A549 (cell line): ENCODE results near the gene FSD1. TPM values are rescaled to one million over a fixed set of nuclear protein-coding genes. Genes with fewer than 3 reads are reported as not detected.

ENCODE experiments used
- ATAC-seq, 2 experiments: fragments of 200-7000 bp in 1 of 2; fragments of >200 bp in 1 of 2; cut with Nextera tagmentation in 1 of 2; cut with Tn5 transposase in 1 of 2; 3 replicates each; pipeline versions ENCODE4 v1.8.0 to v1.9.1; 2018 to 2020; ENCODE audit warnings: mild to moderate bottlenecking in 1 of 2, moderate library complexity in 1 of 2
- CTCF ChIA-PET: fragments of 300-600 bp; sonication (Branson Sonifier 250); formaldehyde crosslinking; extraction: SDS; loops from one replicate; lab custom pipeline; 2021; ENCODE audit warnings: antibody characterized with exemption, inconsistent platforms; lab: Yijun Ruan, JAX
- POLR2A ChIA-PET: fragments of 350-600 bp; formaldehyde crosslinking; extraction: SDS; loops from one replicate; lab custom pipeline; 2021; ENCODE audit warnings: antibody characterized with exemption, inconsistent platforms; lab: Yijun Ruan, JAX
- DNase-seq, 2 experiments: peaks; one replicate each; pipeline versions ENCODE4 v3.0.0 to v3.0.0-alpha.2; 2011 to 2016; ENCODE audit warnings: low read depth in 1 of 2, low spot score in 1 of 2
- FAIRE-seq: peaks from 2 replicates; lab custom pipeline; 2011; peaks lifted over from hg19 to GRCh38; lab: Jason Lieb, UNC
- H3K27ac ChIP-seq, 2 experiments: fragments of >200 bp; sonication (Bioruptor Twin); formaldehyde crosslinking; 3 replicates each; pipeline ENCODE4 v1.5.1; 2016 to 2017
- H3K4me1 ChIP-seq: fragments of >200 bp; sonication (Bioruptor Twin); formaldehyde crosslinking; 3 replicates; pipeline ENCODE4 v1.6.1; 2016
- H3K4me2 ChIP-seq: fragments of >200 bp; sonication (Bioruptor Twin); formaldehyde crosslinking; 3 replicates; pipeline ENCODE4 v1.6.1; 2016
- H3K4me3 ChIP-seq: fragments of >200 bp; sonication (Bioruptor Twin); formaldehyde crosslinking; 3 replicates; pipeline ENCODE4 v1.5.1; 2016
- H3K9me3 ChIP-seq: fragments of >200 bp; sonication (Bioruptor Twin); formaldehyde crosslinking; 3 replicates; pipeline ENCODE4 v1.6.1; 2016
- CBX2 ChIP-seq: fragments of 200-600 bp; sonication (generic); IDR thresholded peaks from 2 replicates; pipeline ENCODE4 v1.6.1; 2016; ENCODE audit warnings: low read depth, mild to moderate bottlenecking, borderline replicate concordance
- CBX8 ChIP-seq: fragments of 200-600 bp; sonication (generic); IDR thresholded peaks from 2 replicates; pipeline ENCODE4 v1.6.1; 2016
- CEBPB ChIP-seq, 2 experiments: fragments of >200 bp in 1 of 2; sonication (Bioruptor Twin) in 1 of 2; formaldehyde crosslinking in 1 of 2; IDR thresholded peaks; 2 replicates each; pipeline ENCODE4 v1.6.1; 2012 to 2016
- CHD4 ChIP-seq: fragments of 200-600 bp; sonication (generic); IDR thresholded peaks from 2 replicates; pipeline ENCODE4 v1.6.1; 2016; ENCODE audit warnings: antibody characterized with exemption, mild to moderate bottlenecking, borderline replicate concordance
- EHMT2 ChIP-seq: fragments of 200-600 bp; sonication (generic); IDR thresholded peaks from 2 replicates; pipeline ENCODE4 v1.6.1; 2016; ENCODE audit warnings: antibody characterized with exemption, low read depth, mild to moderate bottlenecking, moderate library complexity
- ESRRA ChIP-seq: fragments of 150-350 bp; IDR thresholded peaks from 2 replicates; pipeline ENCODE4 v1.6.1; 2014; ENCODE audit warnings: mild to moderate bottlenecking, low read length, borderline replicate concordance
- FOSB ChIP-seq: fragments of 250-450 bp; sonication (Bioruptor Pico); IDR thresholded peaks from 2 replicates; pipeline ENCODE4 v1.5.0; 2020; ENCODE audit warnings: mild to moderate bottlenecking, moderate library complexity
- FOXS1 ChIP-seq: fragments of 250-450 bp; sonication (Bioruptor Pico); IDR thresholded peaks from 2 replicates; pipeline ENCODE4 v1.5.0; 2020; ENCODE audit warnings: mild to moderate bottlenecking, moderate library complexity
- HOXA7 ChIP-seq: fragments of 250-450 bp; sonication (Bioruptor Pico); IDR thresholded peaks from 2 replicates; pipeline ENCODE4 v1.5.0; 2020; ENCODE audit warnings: mild to moderate bottlenecking, moderate library complexity
- HOXB13 ChIP-seq: fragments of 250-450 bp; sonication (Bioruptor Pico); IDR thresholded peaks from 2 replicates; pipeline ENCODE4 v1.5.0; 2020; ENCODE audit warnings: low read depth, mild to moderate bottlenecking, moderate library complexity
- HOXB5 ChIP-seq: fragments of 250-450 bp; sonication (Bioruptor Pico); IDR thresholded peaks from 2 replicates; pipeline ENCODE4 v1.5.0; 2020; ENCODE audit warnings: mild to moderate bottlenecking, moderate library complexity
- JUNB ChIP-seq: fragments of >200 bp; sonication (Bioruptor Twin); formaldehyde crosslinking; IDR thresholded peaks from 2 replicates; pipeline ENCODE4 v1.6.1; 2016
- KDM5A ChIP-seq: fragments of 200-600 bp; sonication (generic); IDR thresholded peaks from 2 replicates; pipeline ENCODE4 v1.6.1; 2016; ENCODE audit warnings: antibody characterized with exemption, mild to moderate bottlenecking
- NPAS2 ChIP-seq: fragments of 250-450 bp; sonication (Bioruptor Pico); IDR thresholded peaks from 2 replicates; pipeline ENCODE4 v1.8.0; 2022; ENCODE audit warnings: mild to moderate bottlenecking, moderate library complexity, borderline replicate concordance
- NR3C1 ChIP-seq: fragments of >200 bp; sonication (Bioruptor Twin); formaldehyde crosslinking; IDR thresholded peaks from 3 replicates; pipeline ENCODE4 v1.6.1; 2017
- PHF8 ChIP-seq: fragments of 200-600 bp; sonication (generic); IDR thresholded peaks from 2 replicates; pipeline ENCODE4 v1.6.1; 2016; ENCODE audit warnings: low read depth, mild to moderate bottlenecking, antibody characterized with exemption, moderate library complexity, borderline replicate concordance
- POLR2A ChIP-seq: IDR thresholded peaks from 2 replicates; pipeline ENCODE4 v1.6.1; 2012; ENCODE audit warnings: mild to moderate bottlenecking, low read length
- RAD21 ChIP-seq, 2 experiments: fragments of >200 bp in 1 of 2; sonication (Bioruptor Twin) in 1 of 2; formaldehyde crosslinking in 1 of 2; IDR thresholded peaks in 1 of 2; conservative IDR thresholded peaks in 1 of 2; 2 replicates in 1 of 2; 3 replicates in 1 of 2; pipeline ENCODE4 v1.6.1; 2012 to 2018; ENCODE audit warnings: inconsistent platforms in 1 of 2
- RCOR1 ChIP-seq: fragments of 150-350 bp; IDR thresholded peaks from 2 replicates; pipeline ENCODE4 v1.6.1; 2014; ENCODE audit warnings: antibody characterized with exemption, low read length, low read depth
- RFX5 ChIP-seq: fragments of 450-650 bp; IDR thresholded peaks from 2 replicates; pipeline ENCODE4 v1.7.1; 2014; ENCODE audit warnings: antibody characterized with exemption, mild to moderate bottlenecking, moderate library complexity
- SREBF2 ChIP-seq: fragments of 450-650 bp; IDR thresholded peaks from 2 replicates; pipeline ENCODE4 v1.6.1; 2014; ENCODE audit warnings: mild to moderate bottlenecking, moderate library complexity
- TP53 ChIP-seq: fragments of 250-450 bp; sonication (Bioruptor Pico); IDR thresholded peaks from 2 replicates; pipeline ENCODE4 v1.5.0; 2021; ENCODE audit warnings: mild to moderate bottlenecking, moderate library complexity
- ZC3H11A ChIP-seq: fragments of 450-650 bp; IDR thresholded peaks from 2 replicates; pipeline ENCODE4 v1.6.1; 2014; ENCODE audit warnings: antibody characterized with exemption, mild to moderate bottlenecking
- ZFP36 ChIP-seq: fragments of 450-650 bp; IDR thresholded peaks from 2 replicates; pipeline ENCODE4 v1.6.1; 2014; ENCODE audit warnings: borderline replicate concordance; ENCODE audit not compliant: partially characterized antibody
- ZSCAN20 ChIP-seq: fragments of 250-450 bp; sonication (Bioruptor Pico); IDR thresholded peaks from 2 replicates; pipeline ENCODE4 v1.8.0; 2022; ENCODE audit warnings: mild to moderate bottlenecking, moderate library complexity
- WGBS: methylation state at CpG from one replicate; pipeline ENCODE4 v1.1.6; 2017; ENCODE audit errors: missing lambda C conversion rate; 5-methylcytosine and 5-hydroxymethylcytosine counted together
- polyA plus RNA-seq, 4 experiments: library from polyadenylated mRNA; depleted of rRNA in 3 of 4; stranded (reverse); fragments of >200 nt; fragmentation: RNase III in 1 of 4; extraction: RNeasy Plus Mini Kit Qiagen cat#74134 plus additional on column Dnase treatment in 1 of 4; gene quantifications; 2 replicates in 3 of 4; 3 replicates in 1 of 4; pipeline ENCODE4 v1.2.3, GENCODE V29; 2011 to 2017
- TF ChIP-seq, protein P1 (sequence below): fragments of >200 bp; sonication (Bioruptor Twin); formaldehyde crosslinking; IDR thresholded peaks from 3 replicates; pipeline ENCODE4 v1.5.1; 2016
- TF ChIP-seq, protein P2 (sequence below): fragments of 150-350 bp; IDR thresholded peaks from 2 replicates; pipeline ENCODE4 v1.6.1; 2014; ENCODE audit warnings: low read depth, mild to moderate bottlenecking, low read length

Gene FSD1
- polyA plus RNA-seq, 2 of the 4 experiments (the other 2 are of a cell fraction): 3.5 to 13.2 TPM

DNA sequence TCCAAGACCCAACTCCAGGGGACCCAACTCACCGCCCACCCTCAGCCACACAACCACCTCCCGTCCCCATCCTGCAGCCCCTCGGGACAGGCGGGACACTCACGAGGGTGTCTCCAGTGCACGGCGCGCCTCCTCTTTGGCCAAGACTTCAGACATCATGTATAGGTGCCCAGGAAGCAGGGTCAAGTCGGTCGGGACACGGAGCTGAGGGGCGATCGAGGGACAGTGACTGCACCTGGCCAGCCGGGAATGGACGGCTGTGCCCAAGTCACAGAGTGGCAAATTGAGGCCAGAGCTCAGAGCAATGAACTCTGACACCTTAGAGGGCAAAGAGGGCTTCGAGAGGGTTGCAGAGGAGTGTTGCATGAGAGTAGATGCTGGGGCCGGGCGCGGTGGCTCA, 25.5 kb downstream of the FSD1 start:
- H3K4me3 ChIP-seq: no peak overlapping the region
- H3K4me1 ChIP-seq: no peaks in the 10 kb centered on the region
- no peak for ATAC-seq
- ChIA-PET CTCF (no interaction called here), POLR2A (no interaction called here)
- no peak overlapping the region for H3K4me2 ChIP-seq
- no peak for DNase-seq
- H3K9me3 ChIP-seq: no peaks in the 10 kb centered on the region
- no peak for FAIRE-seq
- TF ChIP-seq JUNB (no peak), KDM5A (no peak), CBX8 (no peak), CHD4 (no peak), RFX5 (no peak), HOXB13 (CRISPR knock-in tag) (no peak), SREBF2 (no peak), POLR2A (no peak), HOXB5 (CRISPR knock-in tag) (no peak), EHMT2 (no peak)
- TF ChIP-seq, protein P1, sequence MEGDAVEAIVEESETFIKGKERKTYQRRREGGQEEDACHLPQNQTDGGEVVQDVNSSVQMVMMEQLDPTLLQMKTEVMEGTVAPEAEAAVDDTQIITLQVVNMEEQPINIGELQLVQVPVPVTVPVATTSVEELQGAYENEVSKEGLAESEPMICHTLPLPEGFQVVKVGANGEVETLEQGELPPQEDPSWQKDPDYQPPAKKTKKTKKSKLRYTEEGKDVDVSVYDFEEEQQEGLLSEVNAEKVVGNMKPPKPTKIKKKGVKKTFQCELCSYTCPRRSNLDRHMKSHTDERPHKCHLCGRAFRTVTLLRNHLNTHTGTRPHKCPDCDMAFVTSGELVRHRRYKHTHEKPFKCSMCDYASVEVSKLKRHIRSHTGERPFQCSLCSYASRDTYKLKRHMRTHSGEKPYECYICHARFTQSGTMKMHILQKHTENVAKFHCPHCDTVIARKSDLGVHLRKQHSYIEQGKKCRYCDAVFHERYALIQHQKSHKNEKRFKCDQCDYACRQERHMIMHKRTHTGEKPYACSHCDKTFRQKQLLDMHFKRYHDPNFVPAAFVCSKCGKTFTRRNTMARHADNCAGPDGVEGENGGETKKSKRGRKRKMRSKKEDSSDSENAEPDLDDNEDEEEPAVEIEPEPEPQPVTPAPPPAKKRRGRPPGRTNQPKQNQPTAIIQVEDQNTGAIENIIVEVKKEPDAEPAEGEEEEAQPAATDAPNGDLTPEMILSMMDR: no peak
- TF ChIP-seq, all 56 proteins: peak for 0
- WGBS: 92% methylated on average over 7 of the region's 19 CpGs
- no peak overlapping the region for H3K27ac ChIP-seq

DNA sequence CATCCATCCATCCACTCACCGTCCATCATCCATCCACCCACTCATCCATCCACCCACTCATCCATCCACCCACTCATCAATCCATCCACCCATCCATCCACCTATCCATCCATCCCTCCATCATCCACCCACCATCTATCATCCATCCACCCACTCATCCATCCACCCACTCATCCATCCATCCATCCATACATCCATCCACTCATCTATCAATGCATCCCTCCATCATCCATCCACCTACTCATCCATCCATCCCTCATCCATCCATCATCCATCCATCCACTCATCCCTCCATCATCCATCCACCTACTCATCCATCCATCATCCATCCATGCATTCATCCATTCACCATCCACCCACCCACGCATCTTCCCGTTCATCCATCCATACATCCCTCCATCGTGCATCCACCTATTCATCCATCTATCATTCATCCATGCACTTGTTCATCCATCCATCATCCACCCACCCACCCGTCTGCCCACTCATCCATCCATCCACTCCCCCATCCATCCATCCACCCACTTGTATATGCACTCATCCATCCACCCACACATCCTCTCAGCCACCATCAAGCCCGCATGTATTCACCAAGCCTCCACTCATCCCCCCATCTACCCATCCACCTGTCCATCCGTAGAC, 30.7 kb downstream of the FSD1 start:
- POLR2A ChIA-PET: no interaction called here
- no peak overlapping the region for H3K27ac ChIP-seq
- no peak overlapping the region for H3K4me2 ChIP-seq
- ATAC-seq (no peak), DNase-seq (no peak), FAIRE-seq (no peak)
- no peaks in the 10 kb centered on the region for H3K9me3 ChIP-seq
- TF ChIP-seq RAD21 (conservative IDR thresholded peaks at IDR 0.05 in 1 of 2, IDR thresholded peaks at IDR 0.05 in 1 of 2) (no peak), HOXA7 (no peak), FOSB (CRISPR knock-in tag) (no peak), PHF8 (no peak)
- TF ChIP-seq, protein P2, sequence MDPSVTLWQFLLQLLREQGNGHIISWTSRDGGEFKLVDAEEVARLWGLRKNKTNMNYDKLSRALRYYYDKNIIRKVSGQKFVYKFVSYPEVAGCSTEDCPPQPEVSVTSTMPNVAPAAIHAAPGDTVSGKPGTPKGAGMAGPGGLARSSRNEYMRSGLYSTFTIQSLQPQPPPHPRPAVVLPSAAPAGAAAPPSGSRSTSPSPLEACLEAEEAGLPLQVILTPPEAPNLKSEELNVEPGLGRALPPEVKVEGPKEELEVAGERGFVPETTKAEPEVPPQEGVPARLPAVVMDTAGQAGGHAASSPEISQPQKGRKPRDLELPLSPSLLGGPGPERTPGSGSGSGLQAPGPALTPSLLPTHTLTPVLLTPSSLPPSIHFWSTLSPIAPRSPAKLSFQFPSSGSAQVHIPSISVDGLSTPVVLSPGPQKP: no peak
- WGBS: 83% methylated on average over 6 of the region's 7 CpGs
- no peaks in the 10 kb centered on the region for H3K4me1 ChIP-seq
- no peak overlapping the region for H3K4me3 ChIP-seq
- CTCF ChIA-PET: no interaction called here

DNA sequence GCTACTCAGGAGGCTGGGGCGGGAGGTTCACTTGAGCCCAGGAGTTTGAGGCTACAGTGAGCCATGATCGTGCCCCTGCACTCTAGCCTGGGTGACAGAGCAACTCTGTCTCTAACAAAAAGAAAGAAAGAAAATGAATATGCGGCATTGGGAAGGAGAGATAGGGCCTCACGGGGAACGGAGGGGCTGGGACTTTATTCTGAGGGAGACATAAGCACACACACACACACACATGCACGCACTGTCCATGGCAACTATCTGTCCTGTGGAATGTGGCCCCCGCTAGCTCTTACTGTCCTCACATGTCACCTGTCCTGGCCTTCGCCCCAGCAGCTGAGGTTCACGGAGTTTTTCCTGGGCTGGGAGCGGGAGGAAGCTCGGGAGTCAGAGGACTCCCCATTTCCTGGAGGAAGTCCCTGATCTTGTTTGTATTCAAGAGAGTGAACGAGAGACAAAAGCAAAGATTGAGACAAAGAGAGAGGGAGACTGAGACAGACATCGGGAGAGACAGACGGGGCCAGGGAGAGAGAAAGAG, 33.6 kb downstream of the FSD1 start:
- WGBS: 79% methylated on average over 14 of the region's 14 CpGs
- DNase-seq: no peak
- ATAC-seq: no peak
- TF ChIP-seq ZC3H11A: no peak
- TF ChIP-seq CEBPB (IDR thresholded peaks at IDR 0.05): no peak
- no peak for TF ChIP-seq FOSB (CRISPR knock-in tag)
- no peak for TF ChIP-seq NR3C1
- TF ChIP-seq ZSCAN20 (CRISPR knock-in tag): no peak
- no peak for TF ChIP-seq CHD4
- TF ChIP-seq PHF8: no peak
- TF ChIP-seq FOXS1 (CRISPR knock-in tag): no peak
- no peak for TF ChIP-seq KDM5A
- no peak for TF ChIP-seq ESRRA
- no peak for TF ChIP-seq NPAS2 (CRISPR knock-in tag)
- no peak for TF ChIP-seq ZFP36
- TF ChIP-seq, protein P2: no peak
- no peak for TF ChIP-seq RCOR1
- no peak for TF ChIP-seq TP53
- no peak for TF ChIP-seq CBX2
- Histone ChIP-seq H3K4me3 (no peak overlapping the region), H3K4me1 (0 out of 3 replicates have a peak, but pooled peaks cover 3% of the 10 kb centered on the region), H3K27ac (no peak overlapping the region), H3K4me2 (no peak overlapping the region), H3K9me3 (no peaks in the 10 kb centered on the region)
- FAIRE-seq: no peak
- CTCF ChIA-PET: no interaction called here
- POLR2A ChIA-PET: no interaction called here
